ENCODE results near the gene UGT1A7.
"Not testable (repeated sequence)": the region's sequence is repeated elsewhere in the genome, so short reads cannot be mapped to it uniquely, and the experiment has no call there.

The UGT1A7 gene

GRCh38 chr2:233699424-233700027 lies 17.8 kb downstream of the UGT1A7 start:
- TF ChIP-seq EZH2 (IDR thresholded peaks at IDR 0.05; ENCODE audit: borderline replicate concordance, low read length) (no peak), CTCF (IDR thresholded peaks at IDR 0.05; ENCODE audit: low read length) (no peak)
- Histone ChIP-seq H3K9me3 (ENCODE audit: low read length) (no peaks in the 10 kb centered on the region), H3K27ac (ENCODE audit: low read depth, low read length, poor library complexity, severe bottlenecking) (no peak overlapping the region), H3K36me3 (ENCODE audit: insufficient read depth, low read length) (no peaks in the 10 kb centered on the region; the same call in 1 of the 2 replicates), H3F3A (ENCODE audit: insufficient read depth, low read length) (no peaks in the 10 kb centered on the region), H3K79me2 (ENCODE audit: insufficient read depth, low read length) (no peaks in the 10 kb centered on the region), H4K20me1 (ENCODE audit: insufficient read depth, low read length) (no peaks in the 10 kb centered on the region), H2AFZ (ENCODE audit: low read length) (no peak overlapping the region), H3K9me2 (ENCODE audit: low read depth, low read length) (no peaks in the 10 kb centered on the region; the same call in 1 of the 2 replicates), H3K4me3 (ENCODE audit: low read depth, low read length, poor library complexity, severe bottlenecking) (no peak overlapping the region), H3K27me3 (ENCODE audit: insufficient read depth, low read length) (no peaks in the 10 kb centered on the region; the same call in 1 of the 2 replicates), H3K4me1 (ENCODE audit: insufficient read depth, low read length, severe bottlenecking) (no peaks in the 10 kb centered on the region), H3K9ac (ENCODE audit: low read length) (no peak overlapping the region), H3K4me2 (ENCODE audit: low read length) (no peak overlapping the region)

- Histone ChIP-seq H3K9me3 (ENCODE audit: low read length) (no peaks in the 10 kb centered on the region), H3K36me3 (ENCODE audit: insufficient read depth, low read length) (no peaks in the 10 kb centered on the region; the same call in 1 of the 2 replicates), H2AFZ (ENCODE audit: low read length) (no peak overlapping the region), H3K4me3 (ENCODE audit: low read depth, low read length, poor library complexity, severe bottlenecking) (no peak overlapping the region), H3K79me2 (ENCODE audit: insufficient read depth, low read length) (no peaks in the 10 kb centered on the region), H3K9me2 (ENCODE audit: low read depth, low read length) (no peaks in the 10 kb centered on the region; the same call in 1 of the 2 replicates), H3K9ac (ENCODE audit: low read length) (no peak overlapping the region), H3K27ac (ENCODE audit: low read depth, low read length, poor library complexity, severe bottlenecking) (no peak overlapping the region), H4K20me1 (ENCODE audit: insufficient read depth, low read length) (no peaks in the 10 kb centered on the region), H3F3A (ENCODE audit: insufficient read depth, low read length) (no peaks in the 10 kb centered on the region), H3K4me1 (ENCODE audit: insufficient read depth, low read length, severe bottlenecking) (no peaks in the 10 kb centered on the region), H3K27me3 (ENCODE audit: insufficient read depth, low read length) (no peaks in the 10 kb centered on the region; the same call in 1 of the 2 replicates), H3K4me2 (ENCODE audit: low read length) (no peak overlapping the region)
- TF ChIP-seq EZH2 (IDR thresholded peaks at IDR 0.05; ENCODE audit: borderline replicate concordance, low read length) (no peak), CTCF (IDR thresholded peaks at IDR 0.05; ENCODE audit: low read length) (no peak)
Observed at GRCh38 chr2:233700028-233700635, 18.4 kb downstream of the UGT1A7 start.

DNA sequence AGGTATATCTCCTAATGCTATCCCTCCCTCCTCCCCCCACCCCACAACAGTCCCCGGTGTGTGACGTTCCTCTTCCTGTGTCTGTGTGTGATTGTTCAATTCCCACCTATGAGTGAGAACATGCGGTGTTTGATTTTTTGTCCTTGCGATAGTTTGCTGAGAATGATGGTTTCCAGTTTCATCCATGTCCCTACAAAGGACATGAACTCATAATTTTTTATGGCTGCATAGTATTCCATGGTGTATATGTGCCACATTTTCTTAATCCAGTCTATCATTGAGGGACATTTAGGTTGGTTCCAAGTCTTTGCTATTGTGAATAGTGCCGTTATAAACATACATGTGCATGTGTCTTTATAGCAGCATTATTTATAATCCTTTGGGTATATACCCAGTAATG lies 19.1 kb downstream of the UGT1A7 start:
- not testable (repeated sequence) for H3K36me3 ChIP-seq (ENCODE audit: insufficient read depth, low read length); H3F3A ChIP-seq (ENCODE audit: insufficient read depth, low read length); H3K27ac ChIP-seq (ENCODE audit: low read depth, low read length, poor library complexity, severe bottlenecking); H3K4me2 ChIP-seq (ENCODE audit: low read length); H3K4me3 ChIP-seq (ENCODE audit: low read depth, low read length, poor library complexity, severe bottlenecking); H2AFZ ChIP-seq (ENCODE audit: low read length); H3K9me2 ChIP-seq (ENCODE audit: low read depth, low read length); H3K79me2 ChIP-seq (ENCODE audit: insufficient read depth, low read length); H3K27me3 ChIP-seq (ENCODE audit: insufficient read depth, low read length); H3K4me1 ChIP-seq (ENCODE audit: insufficient read depth, low read length, severe bottlenecking); H4K20me1 ChIP-seq (ENCODE audit: insufficient read depth, low read length); H3K9ac ChIP-seq (ENCODE audit: low read length); H3K9me3 ChIP-seq (ENCODE audit: low read length)

DNA sequence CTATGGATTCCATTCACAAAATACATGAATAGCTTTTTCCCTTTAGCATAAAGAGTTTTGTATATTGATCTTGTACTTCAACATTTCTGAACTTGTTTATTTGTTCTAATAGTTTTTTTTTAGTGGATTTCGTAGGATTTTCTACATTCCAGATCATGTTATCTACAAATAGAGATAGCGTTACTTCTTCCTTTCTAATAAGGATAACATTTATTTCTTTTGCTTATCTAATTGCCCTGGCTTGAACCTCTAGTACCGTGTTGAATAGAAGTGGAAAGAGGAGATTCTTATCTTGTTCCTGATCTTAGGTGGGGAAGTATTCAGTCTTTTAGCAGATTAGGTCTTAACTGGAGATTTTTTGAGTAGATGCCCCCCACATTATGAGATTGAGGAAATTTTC lies 20.5 kb downstream of the UGT1A7 start:
- H3K4me1 ChIP-seq (ENCODE audit: insufficient read depth, low read length, severe bottlenecking) = no peaks in the 10 kb centered on the region
- no peak overlapping the region for H3K4me3 ChIP-seq (ENCODE audit: low read depth, low read length, poor library complexity, severe bottlenecking)
- H3K27me3 ChIP-seq (ENCODE audit: insufficient read depth, low read length) = no peaks in the 10 kb centered on the region; the same call in 1 of the 2 replicates
- no peaks in the 10 kb centered on the region for H3K79me2 ChIP-seq (ENCODE audit: insufficient read depth, low read length)
- no peak overlapping the region for H2AFZ ChIP-seq (ENCODE audit: low read length)
- H4K20me1 ChIP-seq (ENCODE audit: insufficient read depth, low read length) = no peaks in the 10 kb centered on the region
- no peaks in the 10 kb centered on the region for H3F3A ChIP-seq (ENCODE audit: insufficient read depth, low read length)
- H3K9ac ChIP-seq (ENCODE audit: low read length) = no peak overlapping the region
- H3K9me2 ChIP-seq (ENCODE audit: low read depth, low read length) = no peaks in the 10 kb centered on the region; the same call in 1 of the 2 replicates
- H3K4me2 ChIP-seq (ENCODE audit: low read length) = no peak overlapping the region
- H3K27ac ChIP-seq (ENCODE audit: low read depth, low read length, poor library complexity, severe bottlenecking) = no peak overlapping the region
- no peaks in the 10 kb centered on the region; the same call in 1 of the 2 replicates for H3K36me3 ChIP-seq (ENCODE audit: insufficient read depth, low read length)
- no peaks in the 10 kb centered on the region for H3K9me3 ChIP-seq (ENCODE audit: low read length)
- TF ChIP-seq EZH2 (IDR thresholded peaks at IDR 0.05; ENCODE audit: borderline replicate concordance, low read length) (no peak), CTCF (IDR thresholded peaks at IDR 0.05; ENCODE audit: low read length) (no peak)
